H1 (cell line): ENCODE measurements around the gene TNNT1. TPM values are rescaled to one million over a fixed set of nuclear protein-coding genes. Genes with fewer than 3 reads are reported as not detected.
A peak's percentile ranks its signal among the peaks of the same experiment; 100 is the strongest.

Experiments used
- ASH2L ChIP-seq: fragments of 200-600, 300-600 bp; sonication (generic); IDR thresholded peaks from one replicate; pipeline ENCODE4 v1.7.1; 2017; ENCODE audit warnings: low read length
- ATF2 ChIP-seq: IDR thresholded peaks from 2 replicates; pipeline ENCODE4 v1.6.1; 2012; ENCODE audit warnings: low read length, inconsistent platforms
- CBX8 ChIP-seq: fragments of 300-800, 300-1000 bp; sonication (generic); IDR thresholded peaks from 2 replicates; pipeline ENCODE4 v1.7.1; 2016; ENCODE audit warnings: low read depth, low read length, borderline replicate concordance
- CHD1 ChIP-seq: IDR thresholded peaks from 2 replicates; pipeline ENCODE4 v1.6.1; 2012; ENCODE audit warnings: low read depth, low read length, improper control_type of control experiment
- CHD2 ChIP-seq: IDR thresholded peaks from 2 replicates; pipeline ENCODE4 v1.6.1; 2012; ENCODE audit warnings: low read length, improper control_type of control experiment
- CREB1 ChIP-seq: IDR thresholded peaks from 2 replicates; pipeline ENCODE4 v1.6.1; 2012; ENCODE audit warnings: inconsistent platforms
- EGR1 ChIP-seq: IDR thresholded peaks from 2 replicates; pipeline ENCODE4 v1.6.1; 2011; ENCODE audit warnings: low read depth, low read length, borderline replicate concordance
- EZH2 ChIP-seq: fragments of 200-600 bp; sonication (generic); IDR thresholded peaks from 2 replicates; pipeline ENCODE4 v1.7.1; 2012; ENCODE audit warnings: low read depth, mild to moderate bottlenecking, moderate library complexity, low read length, inconsistent platforms; ENCODE audit not compliant: severe bottlenecking
- GABPA ChIP-seq: IDR thresholded peaks from 2 replicates; pipeline ENCODE4 v1.6.1; 2011; ENCODE audit warnings: mild to moderate bottlenecking, low read length, moderate library complexity, borderline replicate concordance; ENCODE audit not compliant: insufficient read depth
- MAX ChIP-seq: IDR thresholded peaks from 2 replicates; pipeline ENCODE4 v1.6.1; 2012; ENCODE audit warnings: inconsistent platforms
- POLR2A ChIP-seq, 2 experiments: IDR thresholded peaks; 1 replicate in 1 of 2; 2 replicates in 1 of 2; pipeline ENCODE4 v1.6.1; 2011; ENCODE audit warnings: low read depth in 2 of 2, low read length in 2 of 2, mild to moderate bottlenecking in 2 of 2; ENCODE audit errors: control extremely low read depth in 1 of 2
- POU5F1 ChIP-seq: IDR thresholded peaks from 2 replicates; pipeline ENCODE4 v1.6.1; 2011; ENCODE audit warnings: low read depth, mild to moderate bottlenecking, low read length, moderate library complexity
- RAD21 ChIP-seq, 2 experiments: IDR thresholded peaks in 1 of 2; conservative IDR thresholded peaks in 1 of 2; 2 replicates each; pipeline ENCODE4 v1.6.1; 2011; ENCODE audit warnings: low read depth in 2 of 2, low read length in 2 of 2, improper control_type of control experiment in 1 of 2, inconsistent platforms in 1 of 2, mild to moderate bottlenecking in 1 of 2, moderate library complexity in 1 of 2
- RBBP5 ChIP-seq: IDR thresholded peaks from 2 replicates; pipeline ENCODE4 v1.7.1; 2012; ENCODE audit warnings: low read depth, mild to moderate bottlenecking, inconsistent platforms, low read length, moderate library complexity, borderline replicate concordance
- RFX5 ChIP-seq: IDR thresholded peaks from 2 replicates; pipeline ENCODE4 v1.6.1; 2011; ENCODE audit warnings: low read depth, low read length, improper control_type of control experiment, borderline replicate concordance
- RXRA ChIP-seq: IDR thresholded peaks from 2 replicates; pipeline ENCODE4 v1.6.1; 2011; ENCODE audit warnings: low read depth, mild to moderate bottlenecking, low read length, moderate library complexity; ENCODE audit not compliant: insufficient read depth
- SAP30 ChIP-seq: fragments of 300-600 bp; sonication (generic); IDR thresholded peaks from 2 replicates; pipeline ENCODE4 v1.7.1; 2012; ENCODE audit warnings: low read length, moderate library complexity, mild to moderate bottlenecking, inconsistent platforms; ENCODE audit not compliant: insufficient read depth, insufficient replicate concordance
- SIN3A ChIP-seq, 2 experiments: IDR thresholded peaks in 1 of 2; conservative IDR thresholded peaks in 1 of 2; 2 replicates each; pipeline ENCODE4 v1.6.1; 2011 to 2012; ENCODE audit warnings: low read length in 2 of 2, improper control_type of control experiment in 1 of 2, low read depth in 1 of 2, mild to moderate bottlenecking in 1 of 2
- SIX5 ChIP-seq: IDR thresholded peaks from 2 replicates; pipeline ENCODE4 v1.6.1; 2011; ENCODE audit warnings: mild to moderate bottlenecking, low read depth, low read length
- SP4 ChIP-seq: IDR thresholded peaks from 2 replicates; pipeline ENCODE4 v1.6.1; 2012; ENCODE audit warnings: low read length, inconsistent platforms
- SRF ChIP-seq: IDR thresholded peaks from 2 replicates; pipeline ENCODE4 v1.6.1; 2011; ENCODE audit warnings: mild to moderate bottlenecking, low read depth, low read length, moderate library complexity
- TAF1 ChIP-seq: IDR thresholded peaks from 2 replicates; pipeline ENCODE4 v1.6.1; 2011; ENCODE audit warnings: mild to moderate bottlenecking, low read depth, low read length
- TBP ChIP-seq: IDR thresholded peaks from 2 replicates; pipeline ENCODE4 v1.6.1; 2011; ENCODE audit warnings: low read depth, low read length, improper control_type of control experiment
- polyA plus RNA-seq, 7 experiments: library from polyadenylated mRNA; depleted of rRNA in 3 of 7; stranded (reverse) in 5 of 7; unstranded in 2 of 7; fragments of >200 nt in 5 of 7; fragments of 200-250 nt in 2 of 7; gene quantifications; 1 replicate in 5 of 7; 2 replicates in 1 of 7; 4 replicates in 1 of 7; pipeline versions ENCODE4 v1.2.1 to v1.2.3, GENCODE V29; 2011 to 2013; ENCODE audit warnings: missing spikeins in 2 of 7, mixed read lengths in 2 of 7
- total RNA-seq: library from RNA; stranded (reverse); fragmentation: NEBNext Ultra II Directional; extraction: Animal tissue kit (Norgen Biotek cat#: 25700); gene quantifications from 2 replicates; pipeline ENCODE4 v1.2.1, GENCODE V29; 2021

The TNNT1 gene
- total and polyA plus RNA-seq, 2 of the 8 experiments (the other 6 are each of a cell fraction or from before 2014, with no cell fraction given), result 69.6 to 107 TPM

- TF ChIP-seq SIN3A (conservative IDR thresholded peaks at IDR 0.05 in 1 of 2, IDR thresholded peaks at IDR 0.05 in 1 of 2; ENCODE audit: low read depth in 1 of 2, low read length in 2 of 2), result no peak
- TF ChIP-seq RAD21 (IDR thresholded peaks at IDR 0.05 in 1 of 2, conservative IDR thresholded peaks at IDR 0.05 in 1 of 2; ENCODE audit: low read depth in 2 of 2, low read length in 2 of 2), result peak; percentile 12 to 41; a peak in 3 of 4 replicates
- no peak for TF ChIP-seq POU5F1
- no peak for TF ChIP-seq SRF
- TF ChIP-seq ATF2, result no peak
- TF ChIP-seq ASH2L, result no peak
- no peak for TF ChIP-seq CHD2
- no peak for TF ChIP-seq TBP
- TF ChIP-seq MAX, result no peak
- no peak for TF ChIP-seq EGR1
- TF ChIP-seq TAF1, result 0 out of 2 replicates have a peak, but pooled peaks have one; percentile 28
- TF ChIP-seq SIX5, result no peak
- no peak for TF ChIP-seq RFX5
- no peak for TF ChIP-seq SAP30
- TF ChIP-seq GABPA, result no peak
- no peak for TF ChIP-seq CHD1
- TF ChIP-seq CBX8, result no peak
- TF ChIP-seq RBBP5, result no peak
- TF ChIP-seq SP4, result 0 out of 2 replicates have a peak, but pooled peaks have one; percentile 39
- TF ChIP-seq RXRA, result no peak
- no peak for TF ChIP-seq EZH2
- TF ChIP-seq POLR2A (IDR thresholded peaks at IDR 0.05; ENCODE audit: control extremely low read depth in 1 of 2, low read depth in 2 of 2, low read length in 2 of 2), result no peak; a peak in 1 of 3 replicates
- no peak for TF ChIP-seq CREB1
These were observed 60.3 kb downstream of the TNNT1 start (continued) for GRCh38 chr19:55088543-55089341.
